HG03060 (cell line): ENCODE data around the gene YPEL1.

Experiments used
- ATAC-seq: cut with Tn5 transposase; IDR thresholded peaks from one replicate; pipeline ENCODE4 v1.9.1; 2021; ENCODE audit warnings: low read depth, moderate number of reproducible peaks; ENCODE audit not compliant: unreplicated experiment

YPEL1 gene

DNA sequence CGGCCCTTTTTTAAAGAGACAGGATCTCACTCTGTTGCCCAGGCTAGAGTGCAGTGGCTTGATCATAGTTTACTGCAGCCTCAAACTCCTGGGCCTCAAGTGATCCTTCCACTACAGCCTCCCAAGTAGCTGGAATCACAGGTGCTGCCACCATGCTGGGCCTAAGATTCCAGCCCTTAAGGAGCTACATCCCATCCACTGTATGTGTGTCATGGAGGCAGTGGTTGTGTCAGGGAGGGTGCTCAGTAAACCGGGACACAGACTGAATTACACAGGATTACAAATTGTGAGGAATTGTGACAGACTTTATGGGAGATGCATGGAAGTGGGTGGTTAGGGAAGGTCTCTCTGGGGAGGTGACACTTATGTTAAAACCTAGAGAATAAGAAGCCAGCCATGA, 71.9 kb downstream of the YPEL1 start:
- no peak for ATAC-seq

DNA sequence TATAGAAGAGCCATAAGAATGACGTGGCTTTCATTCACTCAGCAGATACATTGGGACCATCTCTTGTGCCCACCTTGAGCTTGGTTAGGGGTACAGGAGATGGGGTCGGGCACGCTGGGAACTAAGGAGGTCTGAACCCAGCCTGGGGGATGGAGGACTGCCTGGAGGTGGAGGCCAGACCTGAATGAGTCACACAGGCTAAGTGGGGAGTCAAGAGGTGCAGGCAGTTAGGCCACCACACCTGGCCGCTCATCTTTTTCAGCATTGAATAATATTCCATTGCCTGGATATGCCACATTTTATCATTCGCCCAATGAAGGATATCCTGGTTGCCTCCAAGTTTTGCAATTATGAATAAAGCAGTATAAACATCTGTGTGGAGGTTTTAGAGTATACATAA, 73.6 kb downstream of the YPEL1 start:
- no peak for ATAC-seq

DNA sequence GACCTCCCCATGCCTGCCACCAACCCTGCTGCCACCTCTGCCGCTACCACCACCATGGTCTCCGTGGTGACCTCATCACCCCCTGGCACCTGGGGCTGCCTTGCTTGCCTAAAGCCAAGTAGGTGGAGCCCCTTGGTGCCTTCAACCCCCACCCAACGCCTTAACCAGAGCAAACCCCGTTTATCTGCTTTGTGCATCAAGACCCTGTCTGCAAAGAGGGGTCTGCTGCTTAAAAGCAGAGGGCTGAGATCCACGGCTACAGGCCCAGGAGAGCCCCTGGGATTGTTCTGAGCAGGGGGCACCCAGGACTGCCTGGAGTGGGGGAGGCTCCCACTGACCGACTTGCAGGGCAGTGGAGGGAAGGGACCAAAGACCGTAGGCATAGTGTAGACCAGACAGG, 74.7 kb downstream of the YPEL1 start:
- no peak for ATAC-seq

DNA sequence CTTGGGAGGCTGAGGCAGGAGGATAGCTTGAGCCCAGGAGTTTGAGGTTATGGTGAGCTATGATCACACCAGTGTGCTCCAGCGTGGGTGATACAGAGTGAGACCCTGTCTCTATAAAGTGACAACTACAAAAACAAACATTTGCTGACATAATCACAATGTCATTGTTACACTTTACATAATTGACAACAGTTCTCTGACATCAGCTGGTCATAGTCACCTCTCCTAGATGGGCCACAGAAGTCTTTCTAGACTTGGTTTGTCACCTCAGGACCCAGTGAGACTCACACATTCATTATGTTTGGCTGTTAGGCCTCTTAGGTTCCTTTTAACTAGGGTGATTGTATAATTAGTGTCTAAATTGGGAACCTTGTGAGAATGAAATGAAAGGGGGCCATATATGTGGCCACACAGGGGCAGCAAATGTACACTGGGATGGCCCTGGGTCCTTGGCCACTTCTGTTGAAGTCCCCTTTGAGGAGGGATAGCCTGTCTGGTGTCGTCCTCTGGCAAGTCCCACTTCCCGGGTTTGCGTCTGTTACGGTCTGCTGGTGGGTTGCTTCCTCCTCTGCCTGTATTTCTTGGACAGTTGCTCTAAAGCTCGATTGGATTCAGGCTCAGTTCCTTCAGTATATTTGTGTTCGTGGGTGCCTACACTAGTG, 75.6 kb downstream of the YPEL1 start:
- ATAC-seq, result no peak

DNA sequence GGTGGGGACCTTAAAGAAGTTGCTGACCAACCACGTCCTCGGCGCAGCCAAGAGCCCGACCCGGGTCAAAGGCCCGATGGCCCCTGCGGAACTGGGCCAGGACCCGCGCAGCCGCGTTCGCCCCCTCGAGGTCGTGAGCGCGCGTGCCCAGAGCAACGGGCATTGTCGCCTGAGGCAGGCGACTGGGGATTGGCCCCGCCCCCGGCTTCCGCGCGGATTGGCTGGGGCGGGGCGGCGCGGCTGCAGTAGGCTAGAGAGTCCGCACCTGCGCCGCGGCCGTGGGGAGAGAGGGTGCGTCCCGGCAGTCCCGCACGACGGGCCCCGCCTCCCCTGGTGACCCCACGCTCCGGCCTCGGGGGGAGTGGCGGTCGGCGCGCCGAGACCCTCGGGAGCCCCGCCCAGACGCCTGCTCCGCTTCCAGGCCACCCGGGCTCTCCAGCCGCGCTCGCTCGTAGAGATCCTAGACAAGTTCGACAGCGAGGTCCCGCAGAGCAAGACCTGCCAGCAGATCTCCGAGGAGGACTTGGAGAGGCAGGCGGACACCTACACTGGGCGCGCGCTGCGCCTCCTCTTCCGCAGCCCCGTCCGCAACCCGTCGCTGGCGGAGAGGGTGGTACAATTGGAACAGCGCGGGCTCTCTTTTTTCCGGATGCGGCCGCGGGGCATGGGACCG, 78.1 kb downstream of the YPEL1 start:
- ATAC-seq, result no peak

DNA sequence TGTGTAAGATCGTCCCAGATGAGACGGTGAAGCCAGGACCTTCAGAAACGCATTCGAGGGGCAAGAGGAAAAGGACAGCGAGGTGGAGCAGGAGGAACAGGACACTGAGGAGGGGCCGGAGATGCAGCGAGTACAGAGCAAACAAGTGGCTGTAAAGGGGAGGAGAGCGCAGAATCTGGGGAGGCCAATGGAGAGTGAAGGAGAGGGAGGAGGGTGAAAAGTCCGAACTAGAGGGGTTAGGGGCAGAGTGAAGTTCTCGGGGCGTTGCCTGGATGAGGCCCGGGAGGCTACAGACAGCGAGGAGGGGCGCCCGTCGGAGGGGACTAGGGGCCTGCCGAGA, 78.6 kb downstream of the YPEL1 start:
- ATAC-seq, result no peak

DNA sequence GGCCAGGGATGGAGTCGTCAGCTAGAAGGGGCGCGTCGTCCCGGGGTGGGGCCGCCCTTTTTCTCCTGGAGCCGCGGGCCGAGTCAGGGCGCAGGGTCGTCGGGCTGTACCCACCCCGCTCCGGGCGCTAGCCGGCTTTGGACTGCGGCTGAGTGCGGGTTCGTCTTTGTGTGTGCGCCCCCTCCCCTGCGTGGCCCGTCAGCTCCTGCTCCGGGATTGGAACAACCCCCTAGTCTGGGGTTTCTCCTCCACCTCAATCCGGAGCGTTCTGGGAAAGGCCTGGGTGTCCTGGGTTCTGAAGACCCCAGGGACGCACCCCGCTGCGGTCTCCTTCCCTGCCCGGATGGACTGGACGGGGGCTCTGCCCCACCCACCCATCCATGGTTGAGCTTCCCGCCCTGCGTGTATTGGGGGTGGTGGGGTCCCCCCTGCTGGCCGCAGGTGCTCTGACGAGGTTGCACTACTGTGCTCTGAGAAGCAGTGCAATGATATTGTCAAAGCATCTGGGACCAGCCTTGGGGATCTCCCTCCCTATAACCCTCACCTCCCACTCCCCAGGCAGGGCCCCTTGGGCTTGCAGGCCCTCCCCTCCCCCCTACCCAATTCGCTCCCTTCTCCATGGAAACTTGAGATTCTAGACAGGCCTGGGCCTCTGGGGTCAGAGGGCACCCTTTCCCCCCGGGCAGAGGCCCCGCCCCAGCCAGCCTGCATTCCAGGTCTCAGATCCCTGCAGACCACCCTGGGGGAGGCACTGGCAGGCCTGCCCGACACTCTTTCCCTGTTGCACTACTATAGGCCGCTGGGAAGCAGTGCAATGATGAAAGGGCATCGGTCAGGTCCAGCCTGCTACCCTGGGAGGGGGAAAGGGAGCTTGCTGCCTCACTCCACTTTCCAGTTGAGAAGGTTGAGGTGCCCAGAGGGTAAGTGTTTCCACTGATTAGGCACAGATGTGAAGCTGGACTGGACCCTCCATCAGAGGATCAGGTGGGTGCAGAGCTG, 82.7 kb downstream of the YPEL1 start:
- ATAC-seq, result no peak

DNA sequence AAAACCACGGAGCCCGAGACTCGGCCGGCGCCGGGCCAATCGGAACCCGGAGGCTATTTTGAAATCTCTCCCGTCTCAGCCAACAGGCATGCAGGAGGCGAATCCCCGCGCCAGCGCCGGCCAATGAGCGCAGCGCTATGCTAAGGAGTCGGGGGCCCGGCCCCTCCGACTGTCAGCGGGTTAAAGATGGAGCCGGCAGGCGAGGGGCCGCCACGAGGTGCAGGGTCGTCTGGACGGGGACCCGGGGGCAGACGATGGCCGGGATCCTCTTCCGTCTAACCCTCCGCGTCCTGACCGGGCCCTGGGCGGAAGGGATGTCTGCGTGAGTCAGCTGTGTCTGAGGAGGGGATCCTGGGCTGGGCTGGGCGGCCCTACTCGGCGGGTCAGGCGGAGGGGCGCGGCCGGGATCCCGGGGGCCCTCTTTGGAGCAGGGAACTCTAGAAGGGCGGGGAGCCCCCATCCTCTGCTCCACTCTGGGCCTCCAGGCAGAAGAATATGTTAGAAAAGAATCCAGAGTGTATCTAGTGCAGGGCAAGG, 83.5 kb downstream of the YPEL1 start:
- peak; percentile 48 for ATAC-seq

DNA sequence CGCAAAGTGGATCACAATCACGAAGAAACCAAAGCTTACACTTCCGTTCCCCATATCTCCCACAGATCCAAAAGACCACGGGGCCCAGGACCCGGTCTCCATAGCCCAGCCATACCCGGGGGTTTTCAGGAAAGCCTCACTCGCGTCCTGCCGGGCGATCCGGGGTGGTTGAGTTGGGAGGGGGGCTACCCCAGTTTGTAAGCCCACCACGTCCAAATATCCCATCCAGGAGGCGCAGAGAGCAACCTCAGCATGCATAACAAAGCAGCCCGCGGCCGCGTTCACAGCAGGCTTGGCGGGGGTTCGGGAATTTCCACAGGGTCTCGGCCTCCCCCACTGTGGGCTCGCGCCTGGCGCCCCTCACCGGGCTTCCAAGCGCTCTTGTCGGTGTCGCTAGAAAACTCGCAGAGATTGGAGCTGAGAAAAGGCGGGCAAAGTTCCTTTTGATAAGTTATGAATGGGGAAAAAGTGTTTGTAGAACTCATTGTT, 84.0 kb downstream of the YPEL1 start:
- ATAC-seq, result no peak

DNA sequence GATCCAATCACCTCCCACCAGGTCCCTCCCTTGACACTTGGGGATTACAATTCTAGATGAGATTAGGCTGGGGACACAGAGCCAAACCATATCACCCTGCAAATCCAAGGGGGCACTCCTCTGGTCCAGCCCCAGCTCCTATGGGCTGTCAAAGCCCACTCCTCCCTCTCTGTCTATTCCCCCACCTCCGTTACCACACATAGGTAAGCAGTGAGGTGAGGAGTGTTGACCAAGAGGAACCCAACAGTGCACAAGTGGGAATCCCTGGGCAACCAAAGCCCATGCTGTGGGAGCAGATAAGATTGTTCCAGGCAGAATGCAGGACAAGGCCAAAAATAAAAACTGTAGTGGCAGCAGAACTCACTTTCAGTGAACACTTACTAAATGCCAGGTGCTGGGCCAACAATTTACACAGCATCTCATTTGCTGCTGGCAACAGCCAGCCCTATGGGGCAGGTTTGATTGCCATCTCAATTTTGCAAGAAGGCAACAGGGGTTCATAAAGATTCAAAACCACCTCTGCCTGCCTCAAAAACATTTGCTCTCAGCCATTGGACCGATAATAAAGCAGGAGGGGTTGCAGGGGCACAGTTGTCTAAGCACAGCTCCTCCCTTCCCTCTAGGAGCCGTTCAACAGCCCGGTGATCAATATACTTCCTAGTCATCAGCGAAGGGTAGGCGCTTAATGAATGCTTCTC, 84.6 kb downstream of the YPEL1 start:
- no peak for ATAC-seq

DNA sequence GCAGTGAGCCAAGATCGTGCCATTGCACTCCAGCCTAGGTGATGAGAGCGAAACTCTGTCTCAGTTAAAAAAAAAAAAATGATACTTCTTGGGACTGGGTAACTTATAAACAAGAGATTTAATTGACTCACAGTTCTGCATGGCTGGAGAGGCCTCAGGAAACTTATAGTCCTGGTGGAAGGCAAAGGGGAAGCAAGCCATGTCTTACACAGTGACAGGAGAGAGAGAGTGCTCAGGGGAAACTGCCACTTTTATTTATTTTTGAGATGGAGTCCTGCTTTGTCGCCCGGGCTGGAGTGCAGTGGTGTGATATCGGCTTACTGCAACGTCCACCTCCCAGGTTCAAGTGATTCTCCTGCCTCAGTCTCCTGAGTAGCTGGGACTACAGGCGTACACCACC, 85.3 kb downstream of the YPEL1 start:
- ATAC-seq, result no peak
